ENCODE measurements around the gene GALNT12.

GALNT12 gene, protein sequence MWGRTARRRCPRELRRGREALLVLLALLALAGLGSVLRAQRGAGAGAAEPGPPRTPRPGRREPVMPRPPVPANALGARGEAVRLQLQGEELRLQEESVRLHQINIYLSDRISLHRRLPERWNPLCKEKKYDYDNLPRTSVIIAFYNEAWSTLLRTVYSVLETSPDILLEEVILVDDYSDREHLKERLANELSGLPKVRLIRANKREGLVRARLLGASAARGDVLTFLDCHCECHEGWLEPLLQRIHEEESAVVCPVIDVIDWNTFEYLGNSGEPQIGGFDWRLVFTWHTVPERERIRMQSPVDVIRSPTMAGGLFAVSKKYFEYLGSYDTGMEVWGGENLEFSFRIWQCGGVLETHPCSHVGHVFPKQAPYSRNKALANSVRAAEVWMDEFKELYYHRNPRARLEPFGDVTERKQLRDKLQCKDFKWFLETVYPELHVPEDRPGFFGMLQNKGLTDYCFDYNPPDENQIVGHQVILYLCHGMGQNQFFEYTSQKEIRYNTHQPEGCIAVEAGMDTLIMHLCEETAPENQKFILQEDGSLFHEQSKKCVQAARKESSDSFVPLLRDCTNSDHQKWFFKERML

GRCh38 chr9:98807070-98807813 lies at the start of gene GALNT12:
TSS of gene GALNT12 (plus strand) at chr9:98807670. CDS start at chr9:98807699, 29 bp downstream.
- no peak for DNase-seq (ENCODE audit: low read depth in 1 of 2, low spot score in 1 of 2)
- in situ Hi-C loops (cut with HindIII; ENCODE audit: low pct_unique_long_range_greater_than_20kb, low sequenced_read_pairs): no loop called here
- no peak for TF ChIP-seq JUND (IDR thresholded peaks at IDR 0.05; ENCODE audit: low read depth)

- no peak for DNase-seq (ENCODE audit: low read depth in 1 of 2, low spot score in 1 of 2)
These were observed 47.2 kb upstream of the GALNT12 start for GRCh38 chr9:98760231-98760630.

GRCh38 chr9:98763986-98764745 lies 43.3 kb upstream of the GALNT12 start:
- TF ChIP-seq JUND (IDR thresholded peaks at IDR 0.05; ENCODE audit: low read depth): no peak

More at GRCh38 chr9:98760231-98760630, 47.2 kb upstream of the GALNT12 start:
- in situ Hi-C loops (cut with HindIII; ENCODE audit: low pct_unique_long_range_greater_than_20kb, low sequenced_read_pairs): no loop called here
- no peak for TF ChIP-seq JUND (IDR thresholded peaks at IDR 0.05; ENCODE audit: low read depth)

GRCh38 chr9:98765256-98765655 lies 42.2 kb upstream of the GALNT12 start:
- TF ChIP-seq JUND (IDR thresholded peaks at IDR 0.05; ENCODE audit: low read depth): no peak
- DNase-seq (ENCODE audit: low read depth in 1 of 2, low spot score in 1 of 2): no peak
- in situ Hi-C loops (cut with HindIII; ENCODE audit: low pct_unique_long_range_greater_than_20kb, low sequenced_read_pairs): no loop called here

More at GRCh38 chr9:98763986-98764745, 43.3 kb upstream of the GALNT12 start:
- DNase-seq (ENCODE audit: low read depth in 1 of 2, low spot score in 1 of 2): no peak
- in situ Hi-C loops (cut with HindIII; ENCODE audit: low pct_unique_long_range_greater_than_20kb, low sequenced_read_pairs): no loop called here

DNA sequence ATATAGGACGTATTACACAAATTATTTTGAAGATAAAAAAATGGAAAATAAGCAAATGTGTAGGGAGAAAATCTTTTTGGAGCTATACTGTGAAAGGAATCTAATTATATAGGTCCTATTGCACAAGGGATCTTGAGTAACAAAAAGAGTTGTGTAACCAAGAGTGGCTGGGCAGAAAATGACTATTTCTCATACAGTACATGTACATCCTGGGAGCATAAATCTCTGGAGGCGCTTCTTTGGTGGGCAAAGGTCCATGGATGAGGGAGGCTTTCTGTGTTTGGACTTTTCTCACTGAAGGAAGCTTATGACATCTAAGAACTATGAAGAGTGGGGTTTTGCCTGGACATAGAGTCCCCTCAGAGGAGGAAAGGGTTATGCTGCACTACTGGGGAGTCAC lies 40.9 kb upstream of the GALNT12 start:
- in situ Hi-C loops (cut with HindIII; ENCODE audit: low pct_unique_long_range_greater_than_20kb, low sequenced_read_pairs): no loop called here
- DNase-seq (ENCODE audit: low read depth in 1 of 2, low spot score in 1 of 2): no peak
- TF ChIP-seq JUND (IDR thresholded peaks at IDR 0.05; ENCODE audit: low read depth): no peak

DNA sequence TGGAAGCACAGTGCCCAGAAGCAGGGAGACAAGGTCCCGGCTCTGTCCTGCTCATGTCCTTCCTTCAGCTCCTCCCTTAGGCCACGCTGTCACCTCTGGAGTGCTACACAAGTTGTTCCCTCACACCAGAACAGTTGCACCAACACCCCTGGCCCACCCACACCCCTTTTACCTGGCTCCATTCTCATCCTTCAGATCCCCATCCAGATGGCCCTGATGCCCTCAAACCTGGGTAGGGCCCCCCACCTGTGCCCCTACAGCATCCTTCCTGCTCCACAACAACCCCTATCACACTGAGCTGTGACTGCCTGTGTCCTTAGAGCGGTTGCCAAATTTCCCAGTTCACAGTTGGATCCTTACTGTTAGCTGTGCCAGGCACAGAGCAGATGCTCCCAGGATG lies 40.3 kb upstream of the GALNT12 start:
- in situ Hi-C loops (cut with HindIII; ENCODE audit: low pct_unique_long_range_greater_than_20kb, low sequenced_read_pairs): no loop called here
- TF ChIP-seq JUND (IDR thresholded peaks at IDR 0.05; ENCODE audit: low read depth): no peak
- no peak for DNase-seq (ENCODE audit: low read depth in 1 of 2, low spot score in 1 of 2)

GRCh38 chr9:98767915-98768314 lies 39.6 kb upstream of the GALNT12 start:
- no peak for DNase-seq (ENCODE audit: low read depth in 1 of 2, low spot score in 1 of 2)
- TF ChIP-seq JUND (IDR thresholded peaks at IDR 0.05; ENCODE audit: low read depth): no peak
- in situ Hi-C loops (cut with HindIII; ENCODE audit: low pct_unique_long_range_greater_than_20kb, low sequenced_read_pairs): no loop called here

DNA sequence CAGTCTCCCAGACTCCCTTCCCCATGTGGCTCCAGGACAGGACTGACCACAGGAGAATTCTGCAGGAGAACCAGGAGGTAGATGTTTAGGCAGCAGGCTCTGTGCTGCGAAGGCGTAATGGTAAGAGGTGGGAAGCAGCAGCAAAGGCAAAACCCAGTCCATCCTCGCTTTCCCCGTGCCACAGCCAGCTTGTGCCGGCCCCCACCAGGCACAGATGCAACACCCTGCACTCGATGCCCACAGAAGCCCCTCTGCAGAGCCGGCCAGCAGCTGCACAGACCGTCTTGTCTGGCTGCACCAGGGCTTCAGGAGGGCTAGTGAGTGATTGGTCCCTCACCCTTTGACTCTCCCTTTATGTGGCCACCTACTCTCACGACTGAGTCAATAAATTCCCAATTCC lies 39.1 kb upstream of the GALNT12 start:
- in situ Hi-C loops (cut with HindIII; ENCODE audit: low pct_unique_long_range_greater_than_20kb, low sequenced_read_pairs): no loop called here
- DNase-seq (ENCODE audit: low read depth in 1 of 2, low spot score in 1 of 2): no peak
- no peak for TF ChIP-seq JUND (IDR thresholded peaks at IDR 0.05; ENCODE audit: low read depth)

DNA sequence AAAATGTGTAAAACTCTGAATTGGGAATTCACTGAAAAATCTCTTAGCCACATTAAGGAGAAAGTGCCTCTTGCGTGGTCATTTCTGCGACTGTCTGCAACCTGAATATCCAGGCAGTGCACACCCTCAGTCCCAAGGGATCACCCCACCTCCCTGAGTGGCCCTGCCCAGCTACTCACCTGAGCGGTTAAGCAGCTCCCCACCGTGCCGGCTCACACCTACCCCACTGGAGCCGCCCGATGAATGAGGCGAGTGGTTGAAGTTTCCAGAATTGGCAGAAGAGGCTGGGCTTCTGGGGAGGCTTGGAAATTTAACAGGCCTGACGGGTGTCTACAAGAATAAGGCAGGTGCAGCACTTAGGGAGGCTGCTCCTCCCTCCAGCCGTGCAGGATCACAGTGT lies 36.8 kb upstream of the GALNT12 start:
- no peak for TF ChIP-seq JUND (IDR thresholded peaks at IDR 0.05; ENCODE audit: low read depth)
- in situ Hi-C loops (cut with HindIII; ENCODE audit: low pct_unique_long_range_greater_than_20kb, low sequenced_read_pairs): no loop called here

GRCh38 chr9:98771209-98771874 lies 36.1 kb upstream of the GALNT12 start:
- TF ChIP-seq JUND (IDR thresholded peaks at IDR 0.05; ENCODE audit: low read depth): no peak
- no peak for DNase-seq (ENCODE audit: low read depth in 1 of 2, low spot score in 1 of 2)
- in situ Hi-C loops (cut with HindIII; ENCODE audit: low pct_unique_long_range_greater_than_20kb, low sequenced_read_pairs): no loop called here

More for the DNA sequence above, 36.8 kb upstream of the GALNT12 start:
- DNase-seq (ENCODE audit: low read depth in 1 of 2, low spot score in 1 of 2): no peak

GRCh38 chr9:98772364-98773155 lies 34.9 kb upstream of the GALNT12 start:
- no peak for TF ChIP-seq JUND (IDR thresholded peaks at IDR 0.05; ENCODE audit: low read depth)
- DNase-seq (ENCODE audit: low read depth in 1 of 2, low spot score in 1 of 2): no peak
- in situ Hi-C loops (cut with HindIII; ENCODE audit: low pct_unique_long_range_greater_than_20kb, low sequenced_read_pairs): no loop called here
